Endothelial cell of umbilical vein (primary cell): Measurements from ENCODE around the gene PRM1. TPM values are rescaled to one million over a fixed set of nuclear protein-coding genes. Genes with fewer than 3 reads are reported as not detected.

Experiments used
- BruUV-seq: library from RNA; stranded (reverse); fragments of 400-500 nt; replicated peaks from 2 replicates; lab custom pipeline; 2021; lab: Mats Ljungman, UMichigan
- CTCF ChIA-PET: fragments of 300-600, 350-600 bp; sonication (Branson Sonifier 250); formaldehyde crosslinking; loops from one replicate; lab custom pipeline; 2021; ENCODE audit warnings: antibody characterized with exemption, inconsistent platforms; lab: Charles Lee
- POLR2A ChIA-PET: fragments of 300-600, 350-600 bp; sonication (Branson Sonifier 250); formaldehyde crosslinking; loops from one replicate; lab custom pipeline; 2021; ENCODE audit warnings: antibody characterized with exemption, inconsistent platforms; lab: Charles Lee
- DNase-seq: peaks from one replicate; pipeline ENCODE4 v3.0.0-alpha.2; 2011; ENCODE audit warnings: low read depth, low spot score
- FAIRE-seq: peaks from 2 replicates; lab custom pipeline; 2011; peaks lifted over from hg19 to GRCh38; lab: Jason Lieb, UNC
- H2AFZ ChIP-seq: 2 replicates; pipeline ENCODE4 v1.6.0; 2012; ENCODE audit warnings: low read depth, low read length, control low read depth, inconsistent platforms
- H3K27ac ChIP-seq: 2 replicates; pipeline ENCODE4 v1.5.1; 2011; ENCODE audit warnings: low read depth, mild to moderate bottlenecking, control low read depth, low read length, moderate library complexity; ENCODE audit not compliant: insufficient read depth
- H3K27me3 ChIP-seq, 2 experiments: 2 replicates each; pipeline versions ENCODE4 v1.6.0 to v1.6.1; 2011; ENCODE audit warnings: low read length in 2 of 2, mixed read lengths in 1 of 2; ENCODE audit not compliant: control insufficient read depth in 2 of 2, insufficient read depth in 2 of 2
- H3K36me3 ChIP-seq, 2 experiments: 2 replicates in 1 of 2; 3 replicates in 1 of 2; pipeline ENCODE4 v1.5.1; 2011; ENCODE audit warnings: low read length in 2 of 2, mild to moderate bottlenecking in 1 of 2, moderate library complexity in 1 of 2; ENCODE audit not compliant: control insufficient read depth in 2 of 2, insufficient read depth in 2 of 2; ENCODE audit errors: extremely low read depth in 1 of 2
- H3K4me1 ChIP-seq: 3 replicates; pipeline ENCODE4 v1.5.1; 2011; ENCODE audit warnings: mild to moderate bottlenecking, low read length; ENCODE audit not compliant: control insufficient read depth, insufficient read depth; ENCODE audit errors: extremely low read depth
- H3K4me2 ChIP-seq: 2 replicates; pipeline ENCODE4 v1.6.1; 2011; ENCODE audit warnings: low read length, control low read depth, mixed read lengths; ENCODE audit not compliant: insufficient read depth
- H3K4me3 ChIP-seq, 3 experiments: fragments of 200-600 bp in 1 of 3; sonication (generic), shearing (Covaris generic) in 1 of 3; replicated peaks in 1 of 3; 2 replicates each; pipeline ENCODE4 v1.5.1; 2011 to 2016; ENCODE audit warnings: control low read depth in 3 of 3, low read length in 3 of 3, mild to moderate bottlenecking in 2 of 3, inconsistent platforms in 1 of 3, low read depth in 1 of 3, moderate library complexity in 1 of 3; ENCODE audit not compliant: insufficient read depth in 1 of 3
- H3K79me2 ChIP-seq: 2 replicates; pipeline ENCODE4 v1.6.0; 2012; ENCODE audit warnings: low read length, inconsistent platforms; ENCODE audit not compliant: control insufficient read depth, insufficient read depth
- H3K9ac ChIP-seq: replicated peaks from 2 replicates; pipeline ENCODE3; 2011; ENCODE audit warnings: low read length, control low read depth; ENCODE audit not compliant: insufficient read depth; ENCODE audit errors: extremely low read depth
- H3K9me1 ChIP-seq: replicated peaks from 3 replicates; pipeline ENCODE4 v1.6.0; 2011; ENCODE audit warnings: mild to moderate bottlenecking, low read length; ENCODE audit not compliant: control insufficient read depth, insufficient read depth; ENCODE audit errors: extremely low read depth
- H3K9me3 ChIP-seq: replicated peaks from 2 replicates; pipeline ENCODE4 v1.5.1; 2012; ENCODE audit warnings: low read length, inconsistent platforms; ENCODE audit not compliant: control insufficient read depth, insufficient read depth
- H4K20me1 ChIP-seq: replicated peaks from 2 replicates; pipeline ENCODE3; 2011; ENCODE audit warnings: mild to moderate bottlenecking, low read length; ENCODE audit not compliant: control insufficient read depth, insufficient read depth; ENCODE audit errors: extremely low read depth
- EZH2 ChIP-seq: IDR thresholded peaks from 2 replicates; pipeline ENCODE4 v1.6.1; 2012; ENCODE audit warnings: borderline replicate concordance, low read depth, mild to moderate bottlenecking, moderate library complexity, low read length, inconsistent platforms; ENCODE audit not compliant: severe bottlenecking
- FOS ChIP-seq: IDR thresholded peaks from 2 replicates; pipeline ENCODE4 v1.6.1; 2011; ENCODE audit warnings: mild to moderate bottlenecking, low read length, moderate library complexity, borderline replicate concordance; ENCODE audit not compliant: insufficient read depth
- GATA2 ChIP-seq: IDR thresholded peaks from 2 replicates; pipeline ENCODE4 v1.7.0; 2011; ENCODE audit warnings: low read depth, mild to moderate bottlenecking, moderate library complexity, mixed read lengths, low read length; ENCODE audit not compliant: insufficient read length, insufficient read depth
- POLR2A ChIP-seq: IDR thresholded peaks from 2 replicates; pipeline ENCODE4 v1.6.1; 2012; ENCODE audit warnings: low read depth, mild to moderate bottlenecking, control low read depth, low read length
- POLR2AphosphoS5 ChIP-seq: IDR thresholded peaks from 2 replicates; pipeline ENCODE4 v1.6.1; 2012; ENCODE audit warnings: low read depth, mild to moderate bottlenecking, control low read depth, low read length, moderate library complexity; ENCODE audit not compliant: insufficient read depth
- dilution Hi-C: fragments of 300-500 bp; cut with MboI; formaldehyde crosslinking; loops from one replicate; pipeline ENCODE4 v1.15.0; 2019; ENCODE audit warnings: low sequenced_read_pairs; ENCODE audit not compliant: extremely low pct_ligation_motif_present
- intact Hi-C: fragments of 100-400 bp; cut with micrococcal nuclease; formaldehyde crosslinking; loops from one replicate; pipeline ENCODE4 v1.10.0; 2022
- polyA plus RNA-seq, 4 experiments: library from polyadenylated mRNA; depleted of rRNA in 3 of 4; stranded (reverse) in 3 of 4; unstranded in 1 of 4; fragments of >200 nt; gene quantifications; 2 replicates each; pipeline versions ENCODE4 v1.2.1 to v1.2.3, GENCODE V29; 2011 to 2012; ENCODE audit warnings: missing spikeins in 1 of 4
- total RNA-seq: library from RNA; stranded (reverse); gene quantifications from 2 replicates; pipeline ENCODE4 v1.2.3, GENCODE V29; 2021
- TF ChIP-seq, protein P1 (sequence below): IDR thresholded peaks from 2 replicates; pipeline ENCODE4 v1.6.1; 2011; ENCODE audit not compliant: insufficient read depth, insufficient read length
- TF ChIP-seq, protein P2 (sequence below), 2 donors: IDR thresholded peaks; 1 replicate in 1 of 2; 2 replicates in 1 of 2; pipeline ENCODE4 v1.5.1; 2011; ENCODE audit warnings: low read length in 2 of 2, mild to moderate bottlenecking in 2 of 2, moderate library complexity in 2 of 2, control low read depth in 1 of 2, inconsistent platforms in 1 of 2, low read depth in 1 of 2; ENCODE audit not compliant: insufficient read depth in 1 of 2; ENCODE audit errors: extremely low read depth in 1 of 2

Gene PRM1
- total and polyA plus RNA-seq, 2 donors (not counting 3 experiments of a cell fraction or from before 2014, with no cell fraction given): not detected

DNA sequence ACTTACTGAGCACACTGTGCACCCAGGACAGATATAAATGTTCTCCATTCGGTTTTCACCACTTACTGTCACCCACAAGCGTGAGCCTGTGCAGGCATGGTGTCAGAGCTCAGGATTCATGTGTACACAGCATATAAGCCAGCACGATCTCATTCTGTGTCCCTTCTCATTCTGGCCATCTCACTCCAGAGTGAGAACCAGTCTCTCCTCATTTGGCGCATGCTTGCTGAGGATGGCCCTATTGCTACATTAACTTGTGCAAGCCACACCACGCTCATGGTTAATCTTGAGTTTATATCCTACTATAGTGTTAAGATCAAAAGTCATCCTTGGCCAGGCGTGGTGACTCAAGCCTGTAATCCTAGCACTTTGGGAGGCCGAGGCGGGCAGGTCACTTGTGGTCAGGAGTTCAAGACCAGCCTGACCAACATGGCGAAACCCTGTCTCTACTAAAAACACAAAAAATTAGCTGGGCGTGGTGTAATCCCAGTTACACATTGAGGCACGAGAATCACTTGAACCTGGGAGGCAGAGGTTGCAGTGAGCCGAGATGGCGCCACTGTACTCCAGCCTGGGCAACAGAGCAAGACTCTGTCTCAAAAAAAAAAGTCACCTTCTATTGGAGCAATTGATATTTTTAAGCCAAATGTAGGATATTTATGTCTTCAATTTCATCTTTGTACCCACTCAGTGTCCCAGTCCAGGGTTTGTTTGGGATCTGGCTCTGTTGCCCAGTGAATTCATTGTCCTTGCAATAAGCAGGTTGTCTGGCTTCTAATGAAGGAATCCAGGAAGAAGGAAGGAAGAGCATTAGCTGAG is 46.0 kb downstream of the PRM1 start:
- Histone ChIP-seq H3K9me3 (no peaks in the 10 kb centered on the region), H4K20me1 (no peaks in the 10 kb centered on the region), H3K79me2 (no peaks in the 10 kb centered on the region), H3K9me1 (no peaks in the 10 kb centered on the region), H3K9ac (no peak overlapping the region), H2AFZ (no peak overlapping the region), H3K27me3 (no peaks in the 10 kb centered on the region), H3K4me3 (no peak overlapping the region), H3K36me3 (no peaks in the 10 kb centered on the region), H3K27ac (no peak overlapping the region), H3K4me2 (no peak overlapping the region), H3K4me1 (no peaks in the 10 kb centered on the region)
- DNase-seq (no peak), FAIRE-seq (no peak)
- ChIA-PET POLR2A (no interaction called here), CTCF (no interaction called here)
- TF ChIP-seq FOS: no peak
- dilution Hi-C loops (no loop called here), intact Hi-C loops (no loop called here)
- no TSS peak for BruUV-seq

GRCh38 chr16:11233727-11234376 is 47.3 kb downstream of the PRM1 start:
- Histone ChIP-seq H3K4me1 (no peaks in the 10 kb centered on the region), H2AFZ (no peak overlapping the region), H3K36me3 (no peaks in the 10 kb centered on the region), H3K27me3 (no peaks in the 10 kb centered on the region), H3K27ac (no peak overlapping the region), H4K20me1 (no peaks in the 10 kb centered on the region), H3K9me3 (no peaks in the 10 kb centered on the region), H3K4me2 (no peak overlapping the region), H3K9me1 (no peaks in the 10 kb centered on the region), H3K79me2 (no peaks in the 10 kb centered on the region), H3K9ac (no peak overlapping the region), H3K4me3 (no peak overlapping the region)
- no peak for DNase-seq
- BruUV-seq: no TSS peak
- no peak for TF ChIP-seq EZH2
- no peak for TF ChIP-seq GATA2
- TF ChIP-seq, protein P1, sequence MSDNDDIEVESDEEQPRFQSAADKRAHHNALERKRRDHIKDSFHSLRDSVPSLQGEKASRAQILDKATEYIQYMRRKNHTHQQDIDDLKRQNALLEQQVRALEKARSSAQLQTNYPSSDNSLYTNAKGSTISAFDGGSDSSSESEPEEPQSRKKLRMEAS: no peak
- no peak for TF ChIP-seq POLR2A
- TF ChIP-seq FOS: no peak
- TF ChIP-seq POLR2AphosphoS5: no peak
- TF ChIP-seq, protein P2, sequence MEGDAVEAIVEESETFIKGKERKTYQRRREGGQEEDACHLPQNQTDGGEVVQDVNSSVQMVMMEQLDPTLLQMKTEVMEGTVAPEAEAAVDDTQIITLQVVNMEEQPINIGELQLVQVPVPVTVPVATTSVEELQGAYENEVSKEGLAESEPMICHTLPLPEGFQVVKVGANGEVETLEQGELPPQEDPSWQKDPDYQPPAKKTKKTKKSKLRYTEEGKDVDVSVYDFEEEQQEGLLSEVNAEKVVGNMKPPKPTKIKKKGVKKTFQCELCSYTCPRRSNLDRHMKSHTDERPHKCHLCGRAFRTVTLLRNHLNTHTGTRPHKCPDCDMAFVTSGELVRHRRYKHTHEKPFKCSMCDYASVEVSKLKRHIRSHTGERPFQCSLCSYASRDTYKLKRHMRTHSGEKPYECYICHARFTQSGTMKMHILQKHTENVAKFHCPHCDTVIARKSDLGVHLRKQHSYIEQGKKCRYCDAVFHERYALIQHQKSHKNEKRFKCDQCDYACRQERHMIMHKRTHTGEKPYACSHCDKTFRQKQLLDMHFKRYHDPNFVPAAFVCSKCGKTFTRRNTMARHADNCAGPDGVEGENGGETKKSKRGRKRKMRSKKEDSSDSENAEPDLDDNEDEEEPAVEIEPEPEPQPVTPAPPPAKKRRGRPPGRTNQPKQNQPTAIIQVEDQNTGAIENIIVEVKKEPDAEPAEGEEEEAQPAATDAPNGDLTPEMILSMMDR (IDR thresholded peaks at IDR 0.05; ENCODE audit: extremely low read depth in 1 of 2, insufficient read depth in 1 of 2, low read depth in 1 of 2, low read length in 2 of 2): no peak
- FAIRE-seq: no peak
- POLR2A ChIA-PET: no interaction called here
- CTCF ChIA-PET: no interaction called here
- dilution Hi-C loops (no loop called here), intact Hi-C loops (no loop called here)
